Trophoblast cell (in vitro differentiated cells and primary cell): Measurements from ENCODE around the gene DDR2.

Experiments used
- DNase-seq, 2 donors: peaks; one replicate each; pipeline ENCODE4 v3.0.0-alpha.2; 2016
- H2AFZ ChIP-seq: 2 replicates; pipeline ENCODE4 v1.6.1; 2013; ENCODE audit warnings: low read length, moderate library complexity, mild to moderate bottlenecking; ENCODE audit not compliant: insufficient read depth, poor library complexity
- H2AK5ac ChIP-seq: 2 replicates; pipeline ENCODE4 v1.6.1; 2013; ENCODE audit warnings: mild to moderate bottlenecking, low read length
- H2BK120ac ChIP-seq: 2 replicates; pipeline ENCODE4 v1.6.1; 2013; ENCODE audit warnings: low read length, mild to moderate bottlenecking, moderate library complexity; ENCODE audit not compliant: insufficient read depth, poor library complexity
- H2BK12ac ChIP-seq: 2 replicates; pipeline ENCODE4 v1.6.1; 2013; ENCODE audit warnings: mild to moderate bottlenecking, low read length, moderate library complexity
- H2BK5ac ChIP-seq: 2 replicates; pipeline ENCODE4 v1.6.1; 2013; ENCODE audit warnings: low read length, low read depth, moderate library complexity, mild to moderate bottlenecking; ENCODE audit not compliant: poor library complexity
- H3K14ac ChIP-seq: 2 replicates; pipeline ENCODE4 v1.6.1; 2013; ENCODE audit warnings: mild to moderate bottlenecking, low read length
- H3K18ac ChIP-seq: 2 replicates; pipeline ENCODE4 v1.6.1; 2013; ENCODE audit warnings: mild to moderate bottlenecking, low read length
- H3K23ac ChIP-seq: 2 replicates; pipeline ENCODE4 v1.6.1; 2013; ENCODE audit warnings: low read length
- H3K27ac ChIP-seq: 2 replicates; pipeline ENCODE4 v1.5.1; 2013; ENCODE audit warnings: low read depth, mild to moderate bottlenecking, inconsistent platforms, low read length, moderate library complexity
- H3K27me3 ChIP-seq: 2 replicates; pipeline ENCODE4 v1.6.1; 2013; ENCODE audit warnings: inconsistent platforms, mild to moderate bottlenecking, low read length, moderate library complexity; ENCODE audit not compliant: insufficient read depth
- H3K36me3 ChIP-seq, 2 experiments: 1 replicate in 1 of 2; 2 replicates in 1 of 2; pipeline ENCODE4 v1.6.1; 2013; ENCODE audit warnings: low read length in 2 of 2, mild to moderate bottlenecking in 2 of 2, moderate library complexity in 1 of 2; ENCODE audit not compliant: insufficient read depth in 2 of 2, control insufficient read depth in 1 of 2
- H3K4ac ChIP-seq: 2 replicates; pipeline ENCODE4 v1.6.1; 2013; ENCODE audit warnings: low read depth, mild to moderate bottlenecking, low read length, moderate library complexity
- H3K4me1 ChIP-seq, 2 experiments: 1 replicate in 1 of 2; 2 replicates in 1 of 2; pipeline ENCODE4 v1.6.1; 2013; ENCODE audit warnings: low read length in 2 of 2, mild to moderate bottlenecking in 2 of 2, moderate library complexity in 1 of 2; ENCODE audit not compliant: insufficient read depth in 2 of 2, control insufficient read depth in 1 of 2
- H3K4me2 ChIP-seq: 2 replicates; pipeline ENCODE4 v1.6.1; 2013; ENCODE audit warnings: inconsistent platforms, mild to moderate bottlenecking, low read length, moderate library complexity
- H3K4me3 ChIP-seq: 2 replicates; pipeline ENCODE4 v1.5.1; 2013; ENCODE audit warnings: mild to moderate bottlenecking, low read depth, low read length, inconsistent platforms
- H3K79me1 ChIP-seq: one replicate; pipeline ENCODE4 v1.6.1; 2013; ENCODE audit warnings: low read length
- H3K79me2 ChIP-seq: 2 replicates; pipeline ENCODE4 v1.6.1; 2013; ENCODE audit warnings: low read length, mild to moderate bottlenecking; ENCODE audit not compliant: control insufficient read depth, insufficient read depth, poor library complexity
- H3K9ac ChIP-seq: 2 replicates; pipeline ENCODE4 v1.6.1; 2013; ENCODE audit warnings: mild to moderate bottlenecking, low read length
- H3K9me3 ChIP-seq: 2 replicates; pipeline ENCODE4 v1.6.1; 2013; ENCODE audit warnings: low read depth, mild to moderate bottlenecking, control low read depth, inconsistent platforms, low read length; ENCODE audit not compliant: insufficient read depth
- H4K12ac ChIP-seq: 2 replicates; pipeline ENCODE4 v1.6.1; 2013; ENCODE audit warnings: low read depth, mild to moderate bottlenecking, low read length, moderate library complexity
- H4K8ac ChIP-seq: 2 replicates; pipeline ENCODE4 v1.6.1; 2013; ENCODE audit warnings: low read depth, mild to moderate bottlenecking, low read length, moderate library complexity
- H4K91ac ChIP-seq: one replicate; pipeline ENCODE4 v1.6.1; 2013; ENCODE audit warnings: low read depth, mild to moderate bottlenecking, low read length, moderate library complexity
- WGBS: extraction: QIAGEN DNeasy Blood & Tissue Kit; methylation state at CpG from one replicate; pipeline ENCODE4 v1.1.7; 2013; ENCODE audit warnings: missing lambda C conversion rate; ENCODE audit not compliant: insufficient read length, insufficient coverage; ENCODE audit errors: extremely low coverage; 5-methylcytosine and 5-hydroxymethylcytosine counted together

The DDR2 gene

GRCh38 chr1:162587761-162588260, 44.5 kb upstream of the DDR2 start:
- no peak overlapping the region for H2BK120ac ChIP-seq
- no peak overlapping the region for H4K12ac ChIP-seq
- no peak overlapping the region for H3K18ac ChIP-seq
- H3K36me3 ChIP-seq = peaks cover 21 to 24% of the 10 kb centered on the region in 2 experiments
- H3K27me3 ChIP-seq = no peaks in the 10 kb centered on the region
- no peak overlapping the region for H3K4me2 ChIP-seq
- DNase-seq = no peak
- WGBS = no CpG with 5 or more reads among the region's 5 CpGs
- no peaks in the 10 kb centered on the region for H3K9me3 ChIP-seq
- H3K23ac ChIP-seq = no peak overlapping the region
- no peaks in the 10 kb centered on the region for H3K79me2 ChIP-seq
- H2AFZ ChIP-seq = no peak overlapping the region
- H2BK5ac ChIP-seq = no peak overlapping the region
- no peak overlapping the region for H4K8ac ChIP-seq
- no peak overlapping the region for H4K91ac ChIP-seq
- no peak overlapping the region for H3K4me3 ChIP-seq
- H2BK12ac ChIP-seq = no peak overlapping the region
- H3K4ac ChIP-seq = no peak overlapping the region
- H3K14ac ChIP-seq = no peak overlapping the region
- H2AK5ac ChIP-seq = no peak overlapping the region
- no peak overlapping the region for H3K9ac ChIP-seq
- H3K27ac ChIP-seq = no peak overlapping the region
- H3K4me1 ChIP-seq = no peaks in the 10 kb centered on the region
- H3K79me1 ChIP-seq = no peaks in the 10 kb centered on the region

GRCh38 chr1:162590101-162590500, 42.2 kb upstream of the DDR2 start:
- peaks cover 18 to 29% of the 10 kb centered on the region in 2 experiments for H3K36me3 ChIP-seq
- H4K12ac ChIP-seq = no peak overlapping the region
- no peaks in the 10 kb centered on the region for H3K4me1 ChIP-seq
- H2AK5ac ChIP-seq = no peak overlapping the region
- H3K18ac ChIP-seq = no peak overlapping the region
- H2AFZ ChIP-seq = no peak overlapping the region
- H2BK5ac ChIP-seq = no peak overlapping the region
- WGBS = 100% methylated on average over 2 of the region's 3 CpGs
- DNase-seq = no peak
- H3K4ac ChIP-seq = no peak overlapping the region
- no peaks in the 10 kb centered on the region for H3K27me3 ChIP-seq
- H3K4me3 ChIP-seq = no peak overlapping the region
- H2BK120ac ChIP-seq = no peak overlapping the region
- H3K23ac ChIP-seq = no peak overlapping the region
- no peak overlapping the region for H3K27ac ChIP-seq
- H3K4me2 ChIP-seq = no peak overlapping the region
- H3K79me2 ChIP-seq = no peaks in the 10 kb centered on the region
- no peak overlapping the region for H4K8ac ChIP-seq
- H4K91ac ChIP-seq = no peak overlapping the region
- no peaks in the 10 kb centered on the region for H3K9me3 ChIP-seq
- no peak overlapping the region for H2BK12ac ChIP-seq
- no peak overlapping the region for H3K9ac ChIP-seq
- H3K79me1 ChIP-seq = no peaks in the 10 kb centered on the region
- H3K14ac ChIP-seq = no peak overlapping the region

- H4K12ac ChIP-seq = no peak overlapping the region
- no peak overlapping the region for H2BK12ac ChIP-seq
- H3K36me3 ChIP-seq = peaks cover 18 to 27% of the 10 kb centered on the region in 2 experiments
- no peak overlapping the region for H3K4me3 ChIP-seq
- H3K14ac ChIP-seq = no peak overlapping the region
- H3K4me1 ChIP-seq = no peaks in the 10 kb centered on the region
- no peak for DNase-seq
- no peaks in the 10 kb centered on the region for H3K79me2 ChIP-seq
- no peaks in the 10 kb centered on the region for H3K9me3 ChIP-seq
- no peak overlapping the region for H3K4ac ChIP-seq
- no peak overlapping the region for H4K8ac ChIP-seq
- H3K18ac ChIP-seq = no peak overlapping the region
- H2AK5ac ChIP-seq = no peak overlapping the region
- H3K9ac ChIP-seq = no peak overlapping the region
- no peak overlapping the region for H2BK120ac ChIP-seq
- H3K4me2 ChIP-seq = no peak overlapping the region
- H4K91ac ChIP-seq = no peak overlapping the region
- no peaks in the 10 kb centered on the region for H3K79me1 ChIP-seq
- no peak overlapping the region for H2AFZ ChIP-seq
- WGBS = no CpG with 5 or more reads among the region's 2 CpGs
- H3K27me3 ChIP-seq = no peaks in the 10 kb centered on the region
- no peak overlapping the region for H3K23ac ChIP-seq
- H2BK5ac ChIP-seq = no peak overlapping the region
- no peak overlapping the region for H3K27ac ChIP-seq
These were observed 41.6 kb upstream of the DDR2 start for GRCh38 chr1:162590686-162591085.

GRCh38 chr1:162596514-162597170, 35.6 kb upstream of the DDR2 start:
- no peak overlapping the region for H2AK5ac ChIP-seq
- H2BK120ac ChIP-seq = no peak overlapping the region
- no peaks in the 10 kb centered on the region for H3K79me2 ChIP-seq
- no peak overlapping the region for H3K4me3 ChIP-seq
- WGBS = no CpG with 5 or more reads among the region's 2 CpGs
- no peak overlapping the region for H3K23ac ChIP-seq
- no peaks in the 10 kb centered on the region for H3K4me1 ChIP-seq
- H3K14ac ChIP-seq = no peak overlapping the region
- H4K91ac ChIP-seq = no peak overlapping the region
- H3K18ac ChIP-seq = no peak overlapping the region
- no peak for DNase-seq
- no peak overlapping the region for H2BK5ac ChIP-seq
- H2BK12ac ChIP-seq = no peak overlapping the region
- no peak overlapping the region for H3K4ac ChIP-seq
- H3K27ac ChIP-seq = no peak overlapping the region
- no peak overlapping the region for H4K12ac ChIP-seq
- H3K4me2 ChIP-seq = no peak overlapping the region
- H3K36me3 ChIP-seq = peaks cover 10 to 16% of the 10 kb centered on the region in 2 experiments
- no peaks in the 10 kb centered on the region for H3K27me3 ChIP-seq
- no peak overlapping the region for H3K9ac ChIP-seq
- H4K8ac ChIP-seq = no peak overlapping the region
- H3K79me1 ChIP-seq = no peaks in the 10 kb centered on the region
- H2AFZ ChIP-seq = no peak overlapping the region
- no peaks in the 10 kb centered on the region for H3K9me3 ChIP-seq
